Dendritic cell treated with granulocyte-macrophage colony-stimulating factor and Interleukin-4, amounts not matched to agents 40 ng/mL and 50 ng/mL, for 4 days (primary cell): Measurements from ENCODE around the gene RGSL1.
"Not testable (repeated sequence)": the region's sequence is repeated elsewhere in the genome, so short reads cannot be mapped to it uniquely, and the experiment has no call there.

Experiments
- H3K27ac Mint-ChIP-seq: one replicate; pipeline ENCODE4 v1.8.0; 2022; ENCODE audit warnings: mild to moderate bottlenecking, mixed read lengths
- H3K27me3 Mint-ChIP-seq: one replicate; pipeline ENCODE4 v1.8.0; 2022; ENCODE audit warnings: mild to moderate bottlenecking, mixed read lengths
- H3K36me3 Mint-ChIP-seq: one replicate; pipeline ENCODE4 v1.8.0; 2022; ENCODE audit warnings: low read depth, mixed read lengths
- H3K4me1 Mint-ChIP-seq: one replicate; pipeline ENCODE4 v1.8.0; 2022; ENCODE audit warnings: low read depth, mixed read lengths
- H3K4me3 Mint-ChIP-seq: one replicate; pipeline ENCODE4 v1.8.0; 2022; ENCODE audit warnings: mild to moderate bottlenecking, moderate library complexity, mixed read lengths
- H3K9me3 Mint-ChIP-seq: one replicate; pipeline ENCODE4 v1.8.0; 2022; ENCODE audit warnings: mixed read lengths
- intact Hi-C: fragments of 100-400 bp; cut with micrococcal nuclease; formaldehyde crosslinking; loops from one replicate; pipeline ENCODE4 v1.15.0; 2022

Gene RGSL1

DNA sequence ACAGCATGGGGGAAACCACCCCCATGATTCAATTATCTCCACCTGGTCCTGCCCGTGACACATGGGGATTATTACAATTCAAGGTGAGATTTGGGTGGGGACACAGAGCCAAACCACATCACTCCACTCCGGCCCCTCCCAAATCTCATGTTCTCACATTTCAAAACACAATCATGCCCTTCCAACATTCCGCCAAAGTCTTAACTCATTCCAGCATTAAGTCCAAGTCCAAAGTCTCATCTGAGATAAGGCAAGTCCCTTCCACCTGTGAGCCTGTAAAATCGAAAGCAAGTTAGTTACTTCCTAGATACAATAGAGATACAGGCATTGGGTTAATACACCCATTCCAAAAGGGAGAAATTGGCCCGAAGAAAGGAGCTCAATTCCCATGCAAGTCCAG, 78.3 kb downstream of the RGSL1 start:
- H3K27me3 Mint-ChIP-seq, H3K4me1 Mint-ChIP-seq, H3K4me3 Mint-ChIP-seq, H3K36me3 Mint-ChIP-seq, intact Hi-C loops, H3K27ac Mint-ChIP-seq: not testable (repeated sequence)
- H3K9me3 Mint-ChIP-seq, result peaks cover 54% of the 10 kb centered on the region

DNA sequence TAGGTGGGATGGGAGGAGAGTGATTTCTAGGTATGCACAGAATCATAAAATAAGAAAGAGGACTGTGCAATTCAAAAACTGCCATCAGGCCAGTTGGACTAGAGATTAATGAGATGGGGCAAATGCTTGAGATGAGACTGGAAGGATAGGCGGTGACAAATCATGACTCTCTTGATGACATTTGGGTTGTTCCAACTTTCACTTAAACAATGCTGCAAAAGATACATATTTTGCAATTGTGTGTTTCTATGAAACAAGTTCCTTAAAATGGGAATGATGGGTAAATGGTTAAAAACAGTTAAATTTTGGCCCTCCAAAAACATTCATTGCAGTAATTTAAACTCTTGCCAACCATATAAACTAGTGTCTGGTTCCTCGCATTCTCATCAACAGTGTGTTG, 84.0 kb downstream of the RGSL1 start:
- H3K36me3 Mint-ChIP-seq, result no peaks in the 10 kb centered on the region
- peaks cover 4% of the 10 kb centered on the region for H3K9me3 Mint-ChIP-seq
- H3K27me3 Mint-ChIP-seq, result no peaks in the 10 kb centered on the region
- H3K27ac Mint-ChIP-seq, result no peak overlapping the region
- no peaks in the 10 kb centered on the region for H3K4me1 Mint-ChIP-seq
- H3K4me3 Mint-ChIP-seq, result no peak overlapping the region
- intact Hi-C loops, result no loop called here

DNA sequence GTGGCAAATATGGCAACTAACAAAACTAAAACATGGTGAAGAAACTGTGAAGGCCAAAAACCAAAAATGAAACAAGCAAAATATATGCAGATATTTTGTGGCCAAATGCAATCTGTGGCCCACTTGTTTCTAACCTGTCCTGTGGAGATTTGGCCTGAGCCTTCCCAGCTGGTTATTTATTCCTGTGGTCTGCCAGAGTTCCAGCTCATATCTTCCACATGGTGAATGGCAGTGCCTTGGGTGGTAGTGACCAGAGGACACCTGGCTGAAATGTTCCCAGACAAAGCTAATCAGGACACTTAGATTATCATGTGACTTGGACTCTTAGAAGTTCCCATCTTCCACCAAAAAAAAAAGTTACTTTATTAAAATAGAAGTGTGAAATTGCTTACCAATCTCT, 99.4 kb downstream of the RGSL1 start:
- Mint-ChIP-seq H3K36me3 (no peaks in the 10 kb centered on the region), H3K9me3 (peaks cover 11% of the 10 kb centered on the region), H3K27ac (no peak overlapping the region), H3K27me3 (peaks cover 3% of the 10 kb centered on the region), H3K4me1 (no peaks in the 10 kb centered on the region), H3K4me3 (no peak overlapping the region)
- intact Hi-C loops, result no loop called here

DNA sequence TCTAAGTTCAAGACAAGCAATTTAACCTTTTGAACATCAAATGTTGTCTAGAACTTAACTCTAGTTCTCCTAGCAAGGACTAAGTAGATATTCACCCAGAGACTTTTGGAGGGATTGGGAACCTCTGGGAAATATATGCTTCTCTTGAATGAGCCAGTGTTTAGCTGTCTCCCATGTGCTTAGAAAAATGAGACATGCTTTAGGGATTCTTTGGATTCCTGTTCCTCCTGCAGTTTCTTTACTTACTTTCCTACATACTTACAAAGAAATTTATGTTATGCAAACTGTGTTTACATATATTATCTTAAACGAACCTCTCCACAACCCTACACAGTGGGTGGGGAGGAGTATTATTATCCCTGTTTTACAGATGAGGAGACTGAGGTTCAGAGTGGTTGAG, 99.9 kb downstream of the RGSL1 start:
- no peak overlapping the region for H3K4me3 Mint-ChIP-seq
- H3K27ac Mint-ChIP-seq, result no peak overlapping the region
- no peaks in the 10 kb centered on the region for H3K4me1 Mint-ChIP-seq
- intact Hi-C loops, result no loop called here
- H3K9me3 Mint-ChIP-seq, result peaks cover 11% of the 10 kb centered on the region
- no peaks in the 10 kb centered on the region for H3K36me3 Mint-ChIP-seq
- peaks cover 3% of the 10 kb centered on the region for H3K27me3 Mint-ChIP-seq

DNA sequence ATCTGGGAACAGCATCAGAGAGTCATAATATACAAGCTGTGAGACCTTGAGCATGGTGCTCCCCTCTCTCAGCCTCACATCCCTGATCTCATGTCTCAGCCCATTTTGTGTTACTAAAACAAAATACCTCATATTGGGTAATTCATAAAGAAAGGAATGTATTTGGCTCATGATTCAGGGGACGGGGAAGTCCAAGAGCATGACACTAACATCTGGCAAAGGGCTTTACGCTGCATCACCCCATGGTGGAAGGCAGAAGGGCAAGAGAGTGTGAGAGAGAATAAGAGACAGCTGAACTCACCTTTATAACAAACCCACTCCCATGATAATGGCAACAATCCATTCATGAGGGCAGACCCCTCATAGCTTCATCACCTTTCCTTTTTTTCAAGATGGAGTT, 102.6 kb downstream of the RGSL1 start:
- intact Hi-C loops, result no loop called here
- H3K4me3 Mint-ChIP-seq, result no peak overlapping the region
- no peak overlapping the region for H3K27ac Mint-ChIP-seq
- no peaks in the 10 kb centered on the region for H3K4me1 Mint-ChIP-seq
- H3K36me3 Mint-ChIP-seq, result no peaks in the 10 kb centered on the region
- peaks cover 11% of the 10 kb centered on the region for H3K9me3 Mint-ChIP-seq
- H3K27me3 Mint-ChIP-seq, result no peaks in the 10 kb centered on the region

DNA sequence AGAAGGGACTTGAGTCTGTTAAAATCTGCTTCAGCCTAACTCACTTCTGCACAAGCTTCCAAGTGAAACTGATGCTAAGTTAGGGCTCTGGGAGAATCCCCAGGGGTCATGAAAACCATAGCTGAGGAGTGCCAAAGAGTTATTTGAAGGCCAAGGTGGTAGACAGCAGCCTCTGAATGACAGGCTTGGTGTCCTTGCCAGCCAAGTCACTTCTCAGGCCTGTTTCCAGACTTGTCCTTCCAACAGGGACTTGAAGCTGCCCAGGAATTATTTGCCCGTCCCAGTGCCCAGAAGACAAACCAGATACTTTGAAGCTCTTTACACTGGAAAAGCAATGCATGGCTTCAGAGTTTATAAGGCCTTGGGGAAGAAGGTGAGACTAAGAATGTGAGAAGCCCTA, 105.5 kb downstream of the RGSL1 start:
- Mint-ChIP-seq H3K4me3 (no peak overlapping the region), H3K36me3 (no peaks in the 10 kb centered on the region), H3K4me1 (no peaks in the 10 kb centered on the region), H3K27ac (no peak overlapping the region), H3K9me3 (peaks cover 11% of the 10 kb centered on the region), H3K27me3 (no peaks in the 10 kb centered on the region)
- intact Hi-C loops, result no loop called here

DNA sequence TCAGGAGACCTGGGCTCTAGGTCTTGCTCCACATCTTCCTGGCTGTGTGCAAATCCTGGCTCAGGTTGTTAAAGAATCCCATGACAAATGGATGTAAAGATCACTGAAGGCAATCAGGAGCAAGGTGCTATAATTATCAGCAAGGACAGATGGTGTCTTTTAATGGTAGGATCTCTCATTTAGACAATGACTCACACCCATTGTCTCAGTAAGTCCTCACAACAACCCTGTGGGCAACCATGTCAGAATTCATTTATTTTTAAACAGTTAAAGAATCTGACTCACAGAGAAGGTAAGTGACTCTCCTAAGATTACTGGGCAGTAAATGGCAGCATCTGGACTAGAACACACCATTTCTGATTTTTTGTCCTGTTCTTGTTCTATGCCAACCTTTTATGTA, 106.3 kb downstream of the RGSL1 start:
- no peaks in the 10 kb centered on the region for H3K4me1 Mint-ChIP-seq
- H3K4me3 Mint-ChIP-seq, result no peak overlapping the region
- H3K27me3 Mint-ChIP-seq, result no peaks in the 10 kb centered on the region
- H3K36me3 Mint-ChIP-seq, result no peaks in the 10 kb centered on the region
- intact Hi-C loops, result no loop called here
- peaks cover 11% of the 10 kb centered on the region for H3K9me3 Mint-ChIP-seq
- no peak overlapping the region for H3K27ac Mint-ChIP-seq

DNA sequence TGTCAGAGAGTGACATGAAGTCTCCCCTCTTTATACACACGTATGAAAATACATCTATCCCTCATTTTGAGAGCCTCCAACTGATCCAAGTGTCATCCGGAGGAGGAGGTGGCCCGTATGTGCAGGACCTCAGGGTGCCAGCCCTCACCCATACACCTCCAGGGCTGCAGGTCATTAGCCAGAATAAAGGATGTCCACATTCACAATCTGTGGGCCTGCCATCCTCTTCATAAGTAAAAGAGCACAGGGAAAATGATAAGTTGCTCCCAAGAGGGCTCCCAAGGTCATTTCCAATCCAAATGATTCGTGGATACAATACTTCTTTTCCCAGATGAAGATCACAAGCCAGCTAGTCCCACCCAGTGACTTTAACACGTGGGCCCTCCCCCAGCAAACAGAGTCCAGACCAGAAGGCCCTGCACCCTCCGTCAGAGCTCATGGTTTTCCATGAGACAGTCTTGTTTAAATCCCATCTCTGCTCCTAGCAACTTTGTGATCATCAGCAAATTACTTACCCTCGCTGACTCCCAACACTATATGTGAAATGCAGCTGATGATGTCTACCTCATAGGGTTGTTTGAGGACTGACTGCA, 110.5 kb downstream of the RGSL1 start:
- H3K27ac Mint-ChIP-seq, result no peak overlapping the region
- H3K27me3 Mint-ChIP-seq, result peaks cover 1% of the 10 kb centered on the region
- no peaks in the 10 kb centered on the region for H3K36me3 Mint-ChIP-seq
- intact Hi-C loops, result no loop called here
- no peaks in the 10 kb centered on the region for H3K9me3 Mint-ChIP-seq
- no peaks in the 10 kb centered on the region for H3K4me1 Mint-ChIP-seq
- no peak overlapping the region for H3K4me3 Mint-ChIP-seq

DNA sequence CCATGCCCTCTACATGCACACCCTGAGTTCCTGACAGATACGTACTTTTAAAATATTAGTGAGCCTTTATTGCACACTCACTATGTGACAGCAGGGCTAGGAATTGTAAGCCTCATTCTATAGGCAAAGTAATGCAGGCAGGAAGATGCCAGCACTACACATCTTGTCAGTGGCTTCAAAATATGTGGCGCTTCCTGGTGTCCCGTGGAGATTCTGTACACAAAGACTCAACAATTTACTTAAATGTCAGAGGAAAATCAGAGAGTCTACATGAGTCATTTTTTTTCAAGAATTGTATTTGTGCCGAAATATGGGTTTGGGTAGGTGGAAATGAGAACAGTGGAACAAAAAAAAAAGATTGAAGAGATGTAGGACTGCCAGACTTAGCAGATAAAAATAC, 111.5 kb downstream of the RGSL1 start:
- intact Hi-C loops, result no loop called here
- Mint-ChIP-seq H3K4me1 (no peaks in the 10 kb centered on the region), H3K9me3 (no peaks in the 10 kb centered on the region), H3K27me3 (peaks cover 1% of the 10 kb centered on the region), H3K36me3 (no peaks in the 10 kb centered on the region), H3K27ac (no peak overlapping the region), H3K4me3 (no peak overlapping the region)

DNA sequence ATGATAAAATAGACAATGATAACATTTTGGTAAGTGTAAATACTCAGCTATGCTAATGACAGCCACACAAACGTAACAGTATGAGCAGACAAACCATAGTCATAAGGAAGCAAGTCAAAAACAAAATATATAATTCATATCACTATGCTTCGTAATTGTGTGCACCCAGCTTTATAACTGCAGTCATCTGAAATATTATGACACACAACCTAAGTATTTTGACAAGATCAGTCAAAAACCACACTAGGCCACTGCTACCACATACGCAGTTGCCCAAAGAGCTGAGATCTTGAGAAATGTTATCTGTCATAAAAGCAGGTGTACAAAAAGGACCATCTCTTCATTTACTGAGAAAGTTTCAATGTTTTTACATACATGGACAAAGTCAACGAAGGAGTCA, 113.1 kb downstream of the RGSL1 start:
- H3K9me3 Mint-ChIP-seq, result no peaks in the 10 kb centered on the region
- H3K27ac Mint-ChIP-seq, result no peak overlapping the region
- peaks cover 1% of the 10 kb centered on the region for H3K27me3 Mint-ChIP-seq
- intact Hi-C loops, result no loop called here
- H3K4me3 Mint-ChIP-seq, result no peak overlapping the region
- H3K4me1 Mint-ChIP-seq, result no peaks in the 10 kb centered on the region
- H3K36me3 Mint-ChIP-seq, result no peaks in the 10 kb centered on the region

DNA sequence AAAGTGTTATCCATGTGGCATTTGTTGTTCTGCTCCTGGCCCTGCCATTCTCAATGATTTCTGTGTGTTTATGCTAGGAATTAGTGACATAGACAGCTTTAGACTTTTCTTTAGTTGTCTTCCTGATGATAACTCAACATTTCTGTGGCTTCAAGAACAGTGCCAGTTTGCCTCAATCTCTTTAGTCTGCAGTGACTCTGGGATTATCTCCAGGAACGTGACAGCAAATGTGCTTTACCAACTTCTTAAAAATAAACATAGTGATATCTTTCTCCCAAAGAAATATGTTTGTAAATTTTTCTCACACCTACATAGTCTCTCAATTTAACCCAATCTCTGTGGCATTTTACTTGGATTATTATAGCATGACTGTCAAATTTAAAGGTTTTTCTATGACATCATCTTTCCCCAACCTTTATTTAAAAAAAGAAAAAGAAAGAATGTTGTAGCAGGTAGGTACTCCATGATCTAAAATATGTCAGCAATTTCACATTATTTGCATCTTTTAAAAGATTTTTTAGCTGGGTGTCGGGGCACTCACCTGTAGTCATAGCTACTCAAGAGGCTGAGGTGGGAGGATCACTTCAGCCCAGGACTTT, 114.6 kb downstream of the RGSL1 start:
- no peaks in the 10 kb centered on the region for H3K36me3 Mint-ChIP-seq
- H3K4me1 Mint-ChIP-seq, result no peaks in the 10 kb centered on the region
- no peaks in the 10 kb centered on the region for H3K9me3 Mint-ChIP-seq
- no peak overlapping the region for H3K27ac Mint-ChIP-seq
- H3K27me3 Mint-ChIP-seq, result peaks cover 1% of the 10 kb centered on the region
- intact Hi-C loops, result no loop called here
- no peak overlapping the region for H3K4me3 Mint-ChIP-seq

DNA sequence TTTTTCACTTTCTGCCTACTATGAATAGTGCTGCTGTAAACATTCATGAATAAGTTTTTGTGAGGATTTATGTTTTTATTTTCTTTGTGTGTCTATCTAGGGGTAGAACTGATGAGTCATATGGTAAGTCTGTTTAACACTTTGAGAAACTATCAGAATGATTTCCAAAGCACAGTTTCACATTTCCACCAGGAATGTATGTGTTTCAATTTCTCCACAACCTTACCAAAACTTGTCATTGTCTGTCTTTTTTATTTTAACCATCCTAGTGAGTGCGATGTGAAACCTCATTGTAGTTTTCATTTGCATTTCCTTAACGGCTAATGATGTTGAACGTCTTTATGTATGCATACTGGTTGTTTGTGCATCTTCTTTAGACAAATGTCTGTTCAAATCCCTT, 115.6 kb downstream of the RGSL1 start:
- Mint-ChIP-seq H3K27ac (no peak overlapping the region), H3K4me3 (no peak overlapping the region), H3K36me3 (no peaks in the 10 kb centered on the region), H3K9me3 (no peaks in the 10 kb centered on the region), H3K27me3 (peaks cover 1% of the 10 kb centered on the region), H3K4me1 (no peaks in the 10 kb centered on the region)
- intact Hi-C loops, result no loop called here

DNA sequence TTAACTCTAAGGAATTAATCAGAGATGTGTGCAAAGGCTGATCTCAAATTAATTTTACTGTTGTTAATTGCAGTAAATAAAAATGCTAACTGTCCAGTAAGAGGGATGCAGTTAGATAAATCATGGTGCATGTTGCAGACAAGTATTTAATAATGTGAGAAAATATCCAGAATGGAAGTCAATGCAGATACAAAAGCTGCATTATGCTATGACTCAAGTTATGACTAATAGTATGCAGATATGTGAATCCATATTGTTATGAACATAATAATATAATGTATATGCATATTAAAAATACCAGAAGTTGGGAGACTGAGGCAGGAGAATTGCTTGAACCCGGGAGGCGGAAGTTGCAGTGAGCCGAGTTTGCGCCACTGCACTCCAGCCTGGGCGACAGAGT, 117.7 kb downstream of the RGSL1 start:
- no peaks in the 10 kb centered on the region for H3K4me1 Mint-ChIP-seq
- H3K27me3 Mint-ChIP-seq, result no peaks in the 10 kb centered on the region
- H3K9me3 Mint-ChIP-seq, result no peaks in the 10 kb centered on the region
- no peaks in the 10 kb centered on the region for H3K36me3 Mint-ChIP-seq
- intact Hi-C loops, result no loop called here
- H3K4me3 Mint-ChIP-seq, result no peak overlapping the region
- H3K27ac Mint-ChIP-seq, result no peak overlapping the region

DNA sequence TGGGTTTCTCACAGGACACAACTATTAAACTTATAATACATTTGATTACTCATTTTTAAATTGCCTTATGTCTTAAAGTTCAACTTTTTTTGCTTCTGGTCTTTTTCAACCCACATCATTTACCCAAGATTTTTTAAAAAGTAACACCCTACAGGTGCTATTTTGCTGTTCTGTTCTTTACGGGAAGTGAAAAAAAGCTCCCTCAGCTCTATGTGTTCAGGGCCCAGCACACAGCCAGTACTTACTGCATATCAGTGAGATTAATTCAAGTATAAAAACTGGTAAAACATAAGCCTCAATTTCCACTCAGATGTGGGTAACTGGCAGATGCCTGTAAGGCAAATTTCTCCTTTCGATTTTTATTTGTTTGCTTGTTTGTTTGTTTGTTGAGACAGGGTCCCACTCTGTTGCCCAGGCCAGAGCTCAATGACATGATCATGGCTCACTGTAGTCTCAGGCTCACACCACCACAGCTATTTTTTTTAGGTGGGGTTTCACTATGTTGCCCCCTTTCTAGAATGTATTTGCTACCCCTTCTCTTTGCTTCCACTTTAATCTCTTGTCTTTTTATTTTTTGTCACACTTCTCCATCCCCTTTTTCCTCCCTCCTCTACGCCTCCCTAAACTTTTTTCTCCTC, 118.8 kb downstream of the RGSL1 start:
- intact Hi-C loops, result no loop called here
- no peaks in the 10 kb centered on the region for H3K4me1 Mint-ChIP-seq
- no peaks in the 10 kb centered on the region for H3K9me3 Mint-ChIP-seq
- H3K36me3 Mint-ChIP-seq, result no peaks in the 10 kb centered on the region
- no peaks in the 10 kb centered on the region for H3K27me3 Mint-ChIP-seq
- no peak overlapping the region for H3K4me3 Mint-ChIP-seq
- no peak overlapping the region for H3K27ac Mint-ChIP-seq
